K562 (cell line): ENCODE data around the gene ZNF800. TPM values are rescaled to one million over a fixed set of nuclear protein-coding genes. Genes with fewer than 3 reads are reported as not detected.

Experiments used
- ATF7 ChIP-seq: fragments of 450-650 bp; IDR thresholded peaks from 2 replicates; pipeline ENCODE4 v1.7.1; 2014; ENCODE audit warnings: mild to moderate bottlenecking, moderate library complexity
- BCL6 ChIP-seq: fragments of 250-450 bp; sonication (Bioruptor Pico); IDR thresholded peaks from 2 replicates; pipeline ENCODE4 v1.4.0; 2020
- BCOR ChIP-seq: fragments of 450-650 bp; IDR thresholded peaks from 2 replicates; pipeline ENCODE4 v1.6.1; 2016
- C11orf30 ChIP-seq: fragments of 450-650 bp; IDR thresholded peaks from 2 replicates; pipeline ENCODE4 v1.6.1; 2016; ENCODE audit warnings: low read depth, mild to moderate bottlenecking
- CAMTA2 ChIP-seq: fragments of 250-450 bp; sonication (Bioruptor Pico); conservative IDR thresholded peaks from 2 replicates; pipeline ENCODE4 v1.5.1; 2022
- CSDE1 ChIP-seq, 2 experiments: fragments of 450-650 bp; IDR thresholded peaks; 2 replicates each; pipeline ENCODE4 v1.6.1; 2016; ENCODE audit warnings: mild to moderate bottlenecking in 1 of 2
- FOSL1 ChIP-seq: fragments of 200-800 bp; sonication (Bioruptor generic); conservative IDR thresholded peaks from 2 replicates; pipeline ENCODE4 v1.6.1; 2016; ENCODE audit warnings: missing genetic modification characterization, missing compliant biosample characterization
- KLF13 ChIP-seq: fragments of 450-650 bp; IDR thresholded peaks from 2 replicates; pipeline ENCODE4 v1.6.1; 2016; ENCODE audit warnings: missing genetic modification characterization, low read depth, mild to moderate bottlenecking, missing compliant biosample characterization, moderate library complexity, borderline replicate concordance
- MAZ ChIP-seq, 2 experiments: fragments of 450-650 bp in 1 of 2; sonication (generic) in 1 of 2; formaldehyde crosslinking; IDR thresholded peaks in 1 of 2; conservative IDR thresholded peaks in 1 of 2; 2 replicates each; pipeline versions ENCODE4 v1.4.0 to v1.5.0; 2020; ENCODE audit warnings: mild to moderate bottlenecking in 1 of 2, missing genetic modification reagents in 1 of 2
- MEIS2 ChIP-seq: fragments of 450-650 bp; IDR thresholded peaks from 2 replicates; pipeline ENCODE4 v1.6.1; 2014; ENCODE audit warnings: mild to moderate bottlenecking; ENCODE audit not compliant: partially characterized antibody
- MXI1 ChIP-seq: IDR thresholded peaks from 2 replicates; pipeline ENCODE4 v1.6.1; 2011; ENCODE audit warnings: low read depth, mild to moderate bottlenecking, improper control_type of control experiment, low read length
- MYC ChIP-seq, 2 experiments: fragments of 250-450 bp in 1 of 2; sonication (Bioruptor Pico) in 1 of 2; IDR thresholded peaks; 2 replicates each; pipeline versions ENCODE4 v1.5.1 to v1.6.1; 2012 to 2021; ENCODE audit warnings: low read depth in 2 of 2, borderline replicate concordance in 1 of 2, improper control_type of control experiment in 1 of 2, low read length in 1 of 2, mild to moderate bottlenecking in 1 of 2, moderate library complexity in 1 of 2
- NCOA4 ChIP-seq: fragments of 450-650 bp; IDR thresholded peaks from 2 replicates; pipeline ENCODE4 v1.6.1; 2018; ENCODE audit warnings: mild to moderate bottlenecking; ENCODE audit not compliant: partially characterized antibody
- OTX1 ChIP-seq: fragments of 450-650 bp; formaldehyde crosslinking; IDR thresholded peaks from 2 replicates; pipeline ENCODE4 v1.4.0; 2022; ENCODE audit warnings: mild to moderate bottlenecking
- PML ChIP-seq: IDR thresholded peaks from 2 replicates; pipeline ENCODE4 v1.6.1; 2012; ENCODE audit warnings: low read length, inconsistent platforms
- SMAD4 ChIP-seq: fragments of 250-450 bp; sonication (Bioruptor Pico); conservative IDR thresholded peaks from 2 replicates; pipeline ENCODE4 v1.8.0; 2021; ENCODE audit warnings: inconsistent platforms, mild to moderate bottlenecking, moderate library complexity
- SOX6 ChIP-seq: fragments of 450-650 bp; IDR thresholded peaks from 2 replicates; pipeline ENCODE4 v1.6.1; 2014; ENCODE audit warnings: mild to moderate bottlenecking
- SREBF2 ChIP-seq: sonication (generic); formaldehyde crosslinking; IDR thresholded peaks from 2 replicates; pipeline ENCODE4 v1.4.0; 2020; ENCODE audit warnings: mild to moderate bottlenecking, missing genetic modification reagents
- STAT5B ChIP-seq: fragments of 250-450 bp; sonication (Bioruptor Pico); IDR thresholded peaks from 2 replicates; pipeline ENCODE4 v1.8.0; 2021; ENCODE audit warnings: mild to moderate bottlenecking, inconsistent platforms
- TAL1 ChIP-seq: fragments of 450-650 bp; IDR thresholded peaks from 2 replicates; pipeline ENCODE4 v1.6.1; 2016; ENCODE audit warnings: mild to moderate bottlenecking
- ZFPM2 ChIP-seq: fragments of 250-450 bp; sonication (Bioruptor Pico); IDR thresholded peaks from 2 replicates; pipeline ENCODE4 v1.5.1; 2022; ENCODE audit warnings: mild to moderate bottlenecking
- ZNF133 ChIP-seq: fragments of 250-450 bp; sonication (Bioruptor Pico); IDR thresholded peaks from 2 replicates; pipeline ENCODE4 v1.4.0; 2020; ENCODE audit warnings: mild to moderate bottlenecking
- ZNF146 ChIP-seq: IDR thresholded peaks from one replicate; pipeline ENCODE4 v1.6.1; 2018; ENCODE audit warnings: missing compliant biosample characterization; ENCODE audit not compliant: unreplicated experiment
- ZNF174 ChIP-seq: fragments of 250-450 bp; sonication (Bioruptor Pico); IDR thresholded peaks from 2 replicates; pipeline ENCODE4 v1.4.0; 2020; ENCODE audit warnings: mild to moderate bottlenecking
- ZNF444 ChIP-seq: fragments of 250-450 bp; sonication (Bioruptor Pico); IDR thresholded peaks from 2 replicates; pipeline ENCODE4 v1.4.0; 2020; ENCODE audit warnings: mild to moderate bottlenecking, moderate library complexity
- ZNF57 ChIP-seq: fragments of 450-650 bp; formaldehyde crosslinking; IDR thresholded peaks from 2 replicates; pipeline ENCODE4 v1.4.0; 2020; ENCODE audit warnings: mild to moderate bottlenecking, moderate library complexity
- ZNF77 ChIP-seq: fragments of 250-450 bp; sonication (Bioruptor Pico); IDR thresholded peaks from 2 replicates; pipeline ENCODE4 v1.5.0; 2020
- polyA plus RNA-seq, 8 experiments: library from polyadenylated mRNA; depleted of rRNA in 4 of 8; stranded (reverse) in 5 of 8; unstranded in 3 of 8; fragments of >200 nt; fragmentation: Nextera tagmentation in 2 of 8; fragmentation: Illumina TruSeq in 1 of 8; extraction: Ambion mirVana in 2 of 8; extraction: Trizol in 1 of 8; gene quantifications; 2 replicates each; pipeline versions ENCODE4 v1.2.1 to v1.2.3, GENCODE V29; 2011 to 2014; ENCODE audit warnings: inconsistent platforms in 1 of 8, missing spikeins in 1 of 8
- total RNA-seq, 7 experiments: library from RNA; depleted of rRNA in 6 of 7; stranded (reverse); fragments of >200 nt in 6 of 7; fragmentation: Illumina TruSeq in 2 of 7; extraction: Trizol in 2 of 7; gene quantifications; 2 replicates each; pipeline versions ENCODE4 v1.2.1 to v1.2.3, GENCODE V29; 2011 to 2021; ENCODE audit warnings: low replicate concordance in 1 of 7
- TF ChIP-seq, protein P1 (sequence below): fragments of 450-650 bp; IDR thresholded peaks from 2 replicates; pipeline ENCODE4 v1.6.1; 2017; ENCODE audit warnings: antibody characterized with exemption, mild to moderate bottlenecking

The ZNF800 gene
- total and polyA plus RNA-seq, 9 of the 15 experiments (the other 6 are each of a cell fraction or from before 2014, with no cell fraction given) = 7.5 to 58.3 (median 33.4) TPM

DNA sequence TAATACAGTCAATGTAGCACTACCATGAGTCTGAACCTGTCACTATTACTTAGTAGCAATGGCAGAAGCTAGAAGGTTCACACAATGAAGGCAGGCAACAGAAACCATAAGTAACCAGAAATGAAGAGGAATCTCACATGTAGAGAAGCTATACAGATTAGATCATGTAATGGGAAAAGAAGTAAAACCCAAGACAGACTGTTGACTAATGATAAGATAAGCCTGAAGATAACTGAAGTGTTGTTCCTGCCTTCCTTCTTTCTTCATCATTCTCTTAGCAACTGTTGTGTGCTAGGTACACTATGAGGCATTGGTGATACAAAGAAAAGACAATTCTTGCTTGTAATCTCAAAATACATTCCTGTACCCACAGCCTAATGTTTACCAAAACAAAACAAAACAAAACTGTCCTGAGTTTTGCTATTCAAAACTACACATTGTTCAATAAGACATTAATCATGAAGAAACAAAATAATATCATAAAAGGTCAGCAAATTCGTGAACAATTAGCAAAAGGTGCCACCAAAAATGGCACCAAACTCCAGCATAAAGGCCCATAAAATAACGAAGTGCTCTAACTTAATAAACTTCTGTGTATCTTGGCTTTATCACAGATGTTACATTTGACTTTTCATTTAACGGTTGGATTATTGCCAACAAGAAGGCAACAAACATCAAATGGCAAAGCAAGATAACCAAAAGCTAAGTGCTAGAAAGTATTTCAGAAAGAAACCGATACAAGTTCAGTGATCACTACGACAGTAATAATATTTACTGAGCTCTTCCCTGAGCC is 27.1 kb downstream of the ZNF800 start (continued):
- TF ChIP-seq, protein P1, sequence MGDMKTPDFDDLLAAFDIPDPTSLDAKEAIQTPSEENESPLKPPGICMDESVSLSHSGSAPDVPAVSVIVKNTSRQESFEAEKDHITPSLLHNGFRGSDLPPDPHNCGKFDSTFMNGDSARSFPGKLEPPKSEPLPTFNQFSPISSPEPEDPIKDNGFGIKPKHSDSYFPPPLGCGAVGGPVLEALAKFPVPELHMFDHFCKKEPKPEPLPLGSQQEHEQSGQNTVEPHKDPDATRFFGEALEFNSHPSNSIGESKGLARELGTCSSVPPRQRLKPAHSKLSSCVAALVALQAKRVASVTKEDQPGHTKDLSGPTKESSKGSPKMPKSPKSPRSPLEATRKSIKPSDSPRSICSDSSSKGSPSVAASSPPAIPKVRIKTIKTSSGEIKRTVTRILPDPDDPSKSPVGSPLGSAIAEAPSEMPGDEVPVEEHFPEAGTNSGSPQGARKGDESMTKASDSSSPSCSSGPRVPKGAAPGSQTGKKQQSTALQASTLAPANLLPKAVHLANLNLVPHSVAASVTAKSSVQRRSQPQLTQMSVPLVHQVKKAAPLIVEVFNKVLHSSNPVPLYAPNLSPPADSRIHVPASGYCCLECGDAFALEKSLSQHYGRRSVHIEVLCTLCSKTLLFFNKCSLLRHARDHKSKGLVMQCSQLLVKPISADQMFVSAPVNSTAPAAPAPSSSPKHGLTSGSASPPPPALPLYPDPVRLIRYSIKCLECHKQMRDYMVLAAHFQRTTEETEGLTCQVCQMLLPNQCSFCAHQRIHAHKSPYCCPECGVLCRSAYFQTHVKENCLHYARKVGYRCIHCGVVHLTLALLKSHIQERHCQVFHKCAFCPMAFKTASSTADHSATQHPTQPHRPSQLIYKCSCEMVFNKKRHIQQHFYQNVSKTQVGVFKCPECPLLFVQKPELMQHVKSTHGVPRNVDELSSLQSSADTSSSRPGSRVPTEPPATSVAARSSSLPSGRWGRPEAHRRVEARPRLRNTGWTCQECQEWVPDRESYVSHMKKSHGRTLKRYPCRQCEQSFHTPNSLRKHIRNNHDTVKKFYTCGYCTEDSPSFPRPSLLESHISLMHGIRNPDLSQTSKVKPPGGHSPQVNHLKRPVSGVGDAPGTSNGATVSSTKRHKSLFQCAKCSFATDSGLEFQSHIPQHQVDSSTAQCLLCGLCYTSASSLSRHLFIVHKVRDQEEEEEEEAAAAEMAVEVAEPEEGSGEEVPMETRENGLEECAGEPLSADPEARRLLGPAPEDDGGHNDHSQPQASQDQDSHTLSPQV = peak; percentile 44
- peak; percentile 96 for TF ChIP-seq SOX6
- no peak for TF ChIP-seq ZNF133 (CRISPR knock-in tag)
- TF ChIP-seq PML = peak; percentile 55; the same call in 1 of the 2 replicates
- TF ChIP-seq ZNF444 (CRISPR knock-in tag) = no peak
- peak; percentile 50; the same call in 1 of the 2 replicates for TF ChIP-seq BCOR
- TF ChIP-seq STAT5B (CRISPR knock-in tag) = no peak
- TF ChIP-seq C11orf30 = peak; percentile 71
- TF ChIP-seq MEIS2 = peak; percentile 47
- peak; percentile 77 for TF ChIP-seq TAL1
- TF ChIP-seq MAZ (CRISPR knock-in tag; conservative IDR thresholded peaks at IDR 0.05 in 1 of 2, IDR thresholded peaks at IDR 0.05 in 1 of 2) = peak in 1 of 2 experiments; percentile 45; a peak in 1 of 4 replicates
- TF ChIP-seq NCOA4 = no peak
- TF ChIP-seq SREBF2 (CRISPR knock-in tag) = no peak
- no peak for TF ChIP-seq ZNF146 (CRISPR knock-in tag)
- 0 out of 4 replicates have a peak, but pooled peaks of 1 of the 2 experiments have one; percentile 27 for TF ChIP-seq CSDE1 (IDR thresholded peaks at IDR 0.05)
- no peak for TF ChIP-seq KLF13 (tag)
- peak; percentile 41; the same call in 1 of the 2 replicates for TF ChIP-seq OTX1 (CRISPR knock-in tag)
- TF ChIP-seq ZNF77 (CRISPR knock-in tag) = no peak
- no peak for TF ChIP-seq BCL6
- 0 out of 2 replicates have a peak, but pooled peaks have one; percentile 9 for TF ChIP-seq MXI1
- no peak for TF ChIP-seq SMAD4
- peak; percentile 76; the same call in 1 of the 2 replicates for TF ChIP-seq ZFPM2 (CRISPR knock-in tag)
- peak; percentile 64 for TF ChIP-seq FOSL1 (tag)
- no peak for TF ChIP-seq ZNF174 (CRISPR knock-in tag)
- no peak for TF ChIP-seq MYC (IDR thresholded peaks at IDR 0.05; ENCODE audit: low read depth, low read length)
- no peak for TF ChIP-seq MYC (CRISPR knock-in tag; IDR thresholded peaks at IDR 0.05; ENCODE audit: borderline replicate concordance, low read depth)
- TF ChIP-seq ATF7 = peak; percentile 32; the same call in 1 of the 2 replicates
- TF ChIP-seq CAMTA2 (CRISPR knock-in tag) = no peak
- TF ChIP-seq ZNF57 (CRISPR knock-in tag) = no peak
